ENCODE measurements around the gene PCDHA12. TPM values are rescaled to one million over a fixed set of nuclear protein-coding genes. Genes with fewer than 3 reads are reported as not detected.

The PCDHA12 gene
- total and polyA plus RNA-seq, 7 donors = 0.01 to 0.06 TPM; not detected in 5

GRCh38 chr5:140881889-140882590 lies 6.9 kb downstream of the PCDHA12 start, which contains the start of gene PCDHA13:
Gene PCDHA13 (plus strand): TSS chr5:140882124. CDS start chr5:140882269, 145 bp downstream.
- Histone ChIP-seq H3K36me3 (ENCODE audit: insufficient read depth in 1 of 2, low read depth in 1 of 2) (no peaks in the 10 kb centered on the region), H3K9me3 (peaks cover 4% of the 10 kb centered on the region), H3K27ac (no peak within 1 kb of the TSS), H3K27me3 (ENCODE audit: insufficient read depth in 3 of 3, low read length in 2 of 3) (peaks cover 0 to 15% (median 2%) of the 10 kb centered on the region in 3 donors), H3K4me1 (no peaks in the 10 kb centered on the region), H3K4me3 (no peak within 1 kb of the TSS)
- intact Hi-C loops (cut with DNase I) = no loop called here
- ATAC-seq (no peak), DNase-seq (no peak)
- 9 to 13% (median 11%) methylated on average over 29 to 33 of the region's 35 CpGs for WGBS, 3 donors
- TF ChIP-seq CTCF (IDR thresholded peaks at IDR 0.05) = no peak

GRCh38 chr5:140882591-140882899 lies 7.4 kb downstream of the PCDHA12 start:
- DNase-seq = no peak
- H3K9me3 ChIP-seq = peaks cover under 1% of the 10 kb centered on the region
- no peak overlapping the region for H3K4me3 ChIP-seq
- peaks cover 0 to 14% (median 2%) of the 10 kb centered on the region in 3 donors for H3K27me3 ChIP-seq (ENCODE audit: insufficient read depth in 3 of 3, low read length in 2 of 3)
- no peak for TF ChIP-seq CTCF (IDR thresholded peaks at IDR 0.05)
- WGBS, 3 donors = 10 to 19% (median 16%) methylated on average over 12 of the region's 12 CpGs
- H3K4me1 ChIP-seq = no peaks in the 10 kb centered on the region
- ATAC-seq = no peak
- H3K27ac ChIP-seq = no peak overlapping the region
- intact Hi-C loops (cut with DNase I) = no loop called here
- no peaks in the 10 kb centered on the region for H3K36me3 ChIP-seq (ENCODE audit: insufficient read depth in 1 of 2, low read depth in 1 of 2)

GRCh38 chr5:140883373-140883772 lies 8.3 kb downstream of the PCDHA12 start:
- intact Hi-C loops (cut with DNase I) = no loop called here
- peaks cover 0 to 8% (median 2%) of the 10 kb centered on the region in 3 donors for H3K27me3 ChIP-seq (ENCODE audit: insufficient read depth in 3 of 3, low read length in 2 of 3)

GRCh38 chr5:140883927-140884697 lies 9.0 kb downstream of the PCDHA12 start:
- 28 to 41% (median 40%) methylated on average over 74 to 79 of the region's 79 CpGs for WGBS, 3 donors
- Histone ChIP-seq H3K9me3 (no peaks in the 10 kb centered on the region), H3K27me3 (ENCODE audit: insufficient read depth in 3 of 3, low read length in 2 of 3) (peaks cover 0 to 8% (median 2%) of the 10 kb centered on the region in 3 donors), H3K27ac (no peak overlapping the region), H3K4me1 (no peaks in the 10 kb centered on the region), H3K36me3 (ENCODE audit: insufficient read depth in 1 of 2, low read depth in 1 of 2) (no peaks in the 10 kb centered on the region), H3K4me3 (no peak overlapping the region)
- DNase-seq = no peak
- ATAC-seq = no peak
- intact Hi-C loops (cut with DNase I) = no loop called here
- no peak for TF ChIP-seq CTCF (IDR thresholded peaks at IDR 0.05)

More at GRCh38 chr5:140883373-140883772, 8.3 kb downstream of the PCDHA12 start:
- H3K4me1 ChIP-seq = no peaks in the 10 kb centered on the region
- no peak for ATAC-seq
- no peaks in the 10 kb centered on the region for H3K9me3 ChIP-seq
- no peaks in the 10 kb centered on the region for H3K36me3 ChIP-seq (ENCODE audit: insufficient read depth in 1 of 2, low read depth in 1 of 2)
- no peak overlapping the region for H3K4me3 ChIP-seq
- 25 to 43% (median 41%) methylated on average over 41 of the region's 41 CpGs for WGBS, 3 donors
- TF ChIP-seq CTCF (IDR thresholded peaks at IDR 0.05) = no peak
- DNase-seq = peak in 1 of 2 donors; percentile 46
- no peak overlapping the region for H3K27ac ChIP-seq

Measured in psoas muscle (tissue), 8 donors.